K562 (cell line): ENCODE results near the gene APOC4. TPM values are rescaled to one million over a fixed set of nuclear protein-coding genes. Genes with fewer than 3 reads are reported as not detected.

Source experiments
- ATAC-seq: fragments of 200-7000 bp; cut with Tn5 transposase; 3 replicates; pipeline ENCODE4 v1.9.1; 2020; ENCODE audit warnings: moderate library complexity
- BruUV-seq: library from RNA; stranded (reverse); fragments of 400-500 nt; replicated peaks from 2 replicates; lab custom pipeline; 2021; lab: Mats Ljungman, UMichigan
- CTCF ChIA-PET: fragments of 300-600 bp; formaldehyde crosslinking; extraction: SDS; loops from one replicate; lab custom pipeline; 2021; ENCODE audit warnings: low intra/inter-chr PET ratio; lab: Yijun Ruan, JAX
- POLR2A ChIA-PET: fragments of 300-600, 350-650 bp; sonication (Branson Sonifier 250); formaldehyde crosslinking; extraction: SDS; loops from one replicate; lab custom pipeline; 2021; ENCODE audit warnings: antibody characterized with exemption, inconsistent platforms; lab: Yijun Ruan, JAX
- DNase-seq, 4 experiments: peaks; one replicate each; pipeline versions ENCODE4 v3.0.0 to v3.0.0-alpha.2; 2011 to 2018; ENCODE audit warnings: low spot score in 3 of 4, mixed read lengths in 3 of 4; ENCODE audit errors: extremely low read depth in 1 of 4
- FAIRE-seq: peaks from 2 replicates; lab custom pipeline; 2011; peaks lifted over from hg19 to GRCh38; lab: Jason Lieb, UNC
- H2AFZ ChIP-seq: 2 replicates; pipeline ENCODE4 v1.6.0; 2011; ENCODE audit warnings: low read depth, low read length, control low read depth, inconsistent platforms
- H3K27ac ChIP-seq: fragments of 200-600 bp; 3 replicates; pipeline ENCODE4 v1.8.0; 2011; ENCODE audit warnings: low read depth, mild to moderate bottlenecking, control low read depth, inconsistent platforms, low read length, moderate library complexity, mixed read lengths; ENCODE audit errors: extremely low read depth
- H3K27me3 ChIP-seq, 2 experiments: fragments of 300-600 bp in 1 of 2; 2 replicates in 1 of 2; 3 replicates in 1 of 2; pipeline versions ENCODE4 v1.6.0 to v1.8.0; 2011; ENCODE audit warnings: inconsistent platforms in 2 of 2, low read length in 2 of 2, mild to moderate bottlenecking in 1 of 2, mixed read lengths in 1 of 2, moderate library complexity in 1 of 2; ENCODE audit not compliant: control insufficient read depth in 2 of 2, insufficient read depth in 2 of 2
- H3K36me3 ChIP-seq: fragments of 300-600 bp; 3 replicates; pipeline ENCODE4 v1.8.0; 2011; ENCODE audit warnings: mild to moderate bottlenecking, low read length, inconsistent platforms; ENCODE audit not compliant: control insufficient read depth, insufficient read depth
- H3K4me1 ChIP-seq, 2 experiments: fragments of 200-600 bp in 1 of 2; replicated peaks in 1 of 2; 2 replicates in 1 of 2; 3 replicates in 1 of 2; pipeline versions ENCODE4 v1.5.1 to v1.8.0; 2011; ENCODE audit warnings: inconsistent platforms in 2 of 2, low read length in 2 of 2, mild to moderate bottlenecking in 1 of 2, mixed read lengths in 1 of 2, moderate library complexity in 1 of 2; ENCODE audit not compliant: control insufficient read depth in 2 of 2, insufficient read depth in 2 of 2
- H3K4me2 ChIP-seq: 2 replicates; pipeline ENCODE4 v1.6.1; 2011; ENCODE audit warnings: low read length, control low read depth, inconsistent platforms, mixed read lengths; ENCODE audit not compliant: insufficient read depth
- H3K4me3 ChIP-seq: fragments of 200-600 bp; sonication (generic), shearing (Covaris generic); 2 replicates; pipeline ENCODE4 v1.5.1; 2016; ENCODE audit warnings: control low read depth, inconsistent platforms
- H3K79me2 ChIP-seq: fragments of 200-600 bp; 3 replicates; pipeline ENCODE4 v1.8.0; 2011; ENCODE audit warnings: low read length, inconsistent platforms; ENCODE audit not compliant: control insufficient read depth, insufficient read depth
- H3K9ac ChIP-seq, 2 experiments: 2 replicates each; pipeline versions ENCODE4 v1.6.0 to v1.6.1; 2011; ENCODE audit warnings: low read depth in 2 of 2, low read length in 2 of 2, control low read depth in 1 of 2, inconsistent platforms in 1 of 2, mild to moderate bottlenecking in 1 of 2, mixed read lengths in 1 of 2; ENCODE audit not compliant: insufficient read depth in 1 of 2
- H3K9me1 ChIP-seq: one replicate; pipeline ENCODE4 v1.6.0; 2011; ENCODE audit warnings: inconsistent platforms, mild to moderate bottlenecking, low read length, moderate library complexity; ENCODE audit not compliant: control insufficient read depth, insufficient read depth
- H3K9me3 ChIP-seq: replicated peaks from 2 replicates; pipeline ENCODE4 v1.5.1; 2011; ENCODE audit warnings: low read depth, low read length, inconsistent platforms; ENCODE audit not compliant: control insufficient read depth, insufficient read depth
- H4K20me1 ChIP-seq: replicated peaks from 2 replicates; pipeline ENCODE4 v1.6.1; 2011; ENCODE audit warnings: low read length, inconsistent platforms, mixed read lengths; ENCODE audit not compliant: control insufficient read depth, insufficient read depth
- ADNP ChIP-seq: fragments of 200-800 bp; sonication (Bioruptor generic); IDR thresholded peaks from 2 replicates; pipeline ENCODE4 v1.6.1; 2016; ENCODE audit warnings: missing genetic modification characterization, missing compliant biosample characterization
- ATF1 ChIP-seq, 2 experiments: fragments of 450-650 bp in 1 of 2; IDR thresholded peaks; 2 replicates each; pipeline ENCODE4 v1.6.1; 2016; ENCODE audit warnings: missing compliant biosample characterization in 1 of 2, missing genetic modification characterization in 1 of 2
- BCL6 ChIP-seq: fragments of 250-450 bp; sonication (Bioruptor Pico); IDR thresholded peaks from 2 replicates; pipeline ENCODE4 v1.4.0; 2020
- C11orf30 ChIP-seq: fragments of 450-650 bp; IDR thresholded peaks from 2 replicates; pipeline ENCODE4 v1.6.1; 2016; ENCODE audit warnings: low read depth, mild to moderate bottlenecking
- CBFA2T2 ChIP-seq: fragments of 450-650 bp; conservative IDR thresholded peaks from 2 replicates; pipeline ENCODE4 v1.6.1; 2017; ENCODE audit warnings: mild to moderate bottlenecking
- CEBPB ChIP-seq: fragments of 450-650 bp; IDR thresholded peaks from 2 replicates; pipeline ENCODE4 v1.6.1; 2016; ENCODE audit warnings: missing genetic modification characterization, missing compliant biosample characterization
- ETV1 ChIP-seq: fragments of 450-650 bp; conservative IDR thresholded peaks from 2 replicates; pipeline ENCODE4 v1.6.1; 2016; ENCODE audit warnings: missing genetic modification characterization, control low read depth, low read depth, missing compliant biosample characterization
- MAFF ChIP-seq: IDR thresholded peaks from 2 replicates; pipeline ENCODE4 v1.6.1; 2012; ENCODE audit warnings: low read length, improper control_type of control experiment
- MBD2 ChIP-seq: sonication (generic); IDR thresholded peaks from 2 replicates; pipeline ENCODE4 v1.6.1; 2016; ENCODE audit warnings: low read depth, borderline replicate concordance
- PKNOX1 ChIP-seq: fragments of 450-650 bp; IDR thresholded peaks from 2 replicates; pipeline ENCODE4 v1.6.1; 2016
- PML ChIP-seq: IDR thresholded peaks from 2 replicates; pipeline ENCODE4 v1.6.1; 2012; ENCODE audit warnings: low read length, inconsistent platforms
- POLR3G ChIP-seq: IDR thresholded peaks from 2 replicates; pipeline ENCODE4 v1.6.1; 2011; ENCODE audit not compliant: insufficient read length, insufficient replicate concordance; ENCODE audit errors: extremely low read depth
- ZBTB8A ChIP-seq: fragments of 450-650 bp; IDR thresholded peaks from 2 replicates; pipeline ENCODE4 v1.6.1; 2018; ENCODE audit warnings: mild to moderate bottlenecking, moderate library complexity; ENCODE audit not compliant: partially characterized antibody
- ZKSCAN1 ChIP-seq: fragments of 150-350 bp; IDR thresholded peaks from 2 replicates; pipeline ENCODE4 v1.6.1; 2016; ENCODE audit warnings: low read depth, low read length
- ZNF75A ChIP-seq: fragments of 450-650 bp; formaldehyde crosslinking; IDR thresholded peaks from 2 replicates; pipeline ENCODE4 v1.4.0; 2020; ENCODE audit warnings: mild to moderate bottlenecking
- WGBS: fragments of 100-300 bp; shearing (Covaris generic); methylation state at CpG from one replicate; pipeline ENCODE4 v1.1.6; 2016; ENCODE audit warnings: low coverage, mixed read lengths; ENCODE audit not compliant: insufficient coverage; ENCODE audit errors: missing lambda C conversion rate; 5-methylcytosine and 5-hydroxymethylcytosine counted together
- in situ Hi-C: fragments of 300-500 bp; cut with MboI; formaldehyde crosslinking; loops from 4 replicates; pipeline ENCODE4 v1.15.0; 2018; ENCODE audit warnings: inconsistent platforms, mixed read lengths
- intact Hi-C: fragments of 100-400 bp; cut with micrococcal nuclease; formaldehyde crosslinking; loops from 2 replicates; pipeline ENCODE4 v1.14.2; 2022
- polyA plus RNA-seq, 8 experiments: library from polyadenylated mRNA; depleted of rRNA in 4 of 8; stranded (reverse) in 5 of 8; unstranded in 3 of 8; fragments of >200 nt; fragmentation: Nextera tagmentation in 2 of 8; fragmentation: Illumina TruSeq in 1 of 8; extraction: Ambion mirVana in 2 of 8; extraction: Trizol in 1 of 8; gene quantifications; 2 replicates each; pipeline versions ENCODE4 v1.2.1 to v1.2.3, GENCODE V29; 2011 to 2014; ENCODE audit warnings: inconsistent platforms in 1 of 8, missing spikeins in 1 of 8
- total RNA-seq, 7 experiments: library from RNA; depleted of rRNA in 6 of 7; stranded (reverse); fragments of >200 nt in 6 of 7; fragmentation: Illumina TruSeq in 2 of 7; extraction: Trizol in 2 of 7; gene quantifications; 2 replicates each; pipeline versions ENCODE4 v1.2.1 to v1.2.3, GENCODE V29; 2011 to 2021; ENCODE audit warnings: low replicate concordance in 1 of 7
- TF ChIP-seq, protein P1 (sequence below): fragments of 250-450 bp; sonication (Bioruptor Pico); IDR thresholded peaks from 2 replicates; pipeline ENCODE4 v1.5.1; 2021; ENCODE audit warnings: mild to moderate bottlenecking

Gene APOC4
- total and polyA plus RNA-seq, 9 of the 15 experiments (the other 6 are each of a cell fraction or from before 2014, with no cell fraction given) = 0.46 TPM; not detected in 8

- TF ChIP-seq PML (no peak), ATF1 (CRISPR knock-in tag; IDR thresholded peaks at IDR 0.05) (no peak), ATF1 (tag; IDR thresholded peaks at IDR 0.05) (no peak), BCL6 (no peak), ETV1 (tag) (peak; percentile 54), C11orf30 (no peak), MBD2 (no peak), ZNF75A (no peak), ZBTB8A (no peak), POLR3G (no peak), ADNP (tag) (0 out of 2 replicates have a peak, but pooled peaks have one; percentile 34)
- TF ChIP-seq, protein P1, sequence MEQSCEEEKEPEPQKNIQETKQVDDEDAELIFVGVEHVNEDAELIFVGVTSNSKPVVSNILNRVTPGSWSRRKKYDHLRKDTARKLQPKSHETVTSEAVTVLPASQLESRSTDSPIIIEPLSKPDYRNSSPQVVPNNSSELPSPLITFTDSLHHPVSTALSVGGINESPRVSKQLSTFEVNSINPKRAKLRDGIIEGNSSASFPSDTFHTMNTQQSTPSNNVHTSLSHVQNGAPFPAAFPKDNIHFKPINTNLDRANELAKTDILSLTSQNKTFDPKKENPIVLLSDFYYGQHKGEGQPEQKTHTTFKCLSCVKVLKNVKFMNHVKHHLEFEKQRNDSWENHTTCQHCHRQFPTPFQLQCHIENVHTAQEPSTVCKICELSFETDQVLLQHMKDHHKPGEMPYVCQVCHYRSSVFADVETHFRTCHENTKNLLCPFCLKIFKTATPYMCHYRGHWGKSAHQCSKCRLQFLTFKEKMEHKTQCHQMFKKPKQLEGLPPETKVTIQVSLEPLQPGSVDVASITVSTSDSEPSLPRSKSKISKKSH (CRISPR knock-in tag) = no peak
These were observed 10.5 kb upstream of the APOC4 start (continued) for GRCh38 chr19:44931541-44931940.

DNA sequence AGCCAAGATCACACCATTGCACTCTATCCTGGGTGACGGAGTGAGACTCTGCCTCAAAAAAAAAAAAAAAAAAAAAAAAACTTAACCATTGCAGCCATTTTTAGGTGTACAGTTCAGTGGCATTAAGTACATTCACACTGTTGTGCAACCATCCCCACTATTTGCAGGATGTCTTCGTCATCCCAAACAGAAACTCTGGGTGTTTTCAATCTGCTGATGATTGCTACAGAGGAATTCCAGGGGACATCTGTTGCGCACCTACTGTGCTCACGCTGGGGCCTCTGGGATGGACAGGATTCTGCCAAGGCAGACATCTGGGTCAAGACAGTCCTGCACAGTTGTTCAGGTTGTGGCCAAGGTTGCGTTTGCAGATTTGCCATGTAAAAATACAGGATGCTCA, 2.4 kb upstream of the APOC4 start:
- H2AFZ ChIP-seq = no peak overlapping the region
- no TSS peak for BruUV-seq
- ChIA-PET CTCF (no interaction called here), POLR2A (no interaction called here)
- ATAC-seq (no peak), FAIRE-seq (no peak), DNase-seq (no peak)
- H3K27ac ChIP-seq = no peak overlapping the region
- 71% methylated on average over 4 of the region's 5 CpGs for WGBS
- H4K20me1 ChIP-seq = no peaks in the 10 kb centered on the region
- TF ChIP-seq PKNOX1 (no peak), CEBPB (tag) (0 out of 2 replicates have a peak, but pooled peaks have one; percentile 5), CBFA2T2 (no peak), ZKSCAN1 (0 out of 2 replicates have a peak, but pooled peaks have one; percentile 60), MAFF (no peak)
- peaks cover 21 to 33% of the 10 kb centered on the region in 2 experiments; a peak in 4 of 5 replicates for H3K4me1 ChIP-seq
- no peak overlapping the region for H3K9ac ChIP-seq
- no peak overlapping the region for H3K4me3 ChIP-seq
- H3K9me1 ChIP-seq = no peaks in the 10 kb centered on the region
- in situ Hi-C loops (no loop called here), intact Hi-C loops (no loop called here)
- no peak overlapping the region for H3K4me2 ChIP-seq
- no peaks in the 10 kb centered on the region for H3K79me2 ChIP-seq
- no peaks in the 10 kb centered on the region for H3K9me3 ChIP-seq
- no peaks in the 10 kb centered on the region for H3K36me3 ChIP-seq
- no peaks in the 10 kb centered on the region for H3K27me3 ChIP-seq
